Panc1 (cell line): ENCODE results near the gene PTPRF. TPM values are rescaled to one million over a fixed set of nuclear protein-coding genes. Genes with fewer than 3 reads are reported as not detected.

Experiments
- ATAC-seq: fragments of 200-7000 bp; cut with Tn5 transposase; 2 replicates; pipeline ENCODE4 v1.9.1; 2020; ENCODE audit warnings: mild to moderate bottlenecking, moderate library complexity
- BruUV-seq: library from RNA; stranded (reverse); fragments of 400-500 nt; replicated peaks from 2 replicates; lab custom pipeline; 2021; lab: Mats Ljungman, UMichigan
- CTCF ChIA-PET: fragments of 300-600 bp; sonication (Branson Sonifier 250); formaldehyde crosslinking; loops from one replicate; lab custom pipeline; 2022; ENCODE audit warnings: antibody characterized with exemption; lab: Charles Lee
- POLR2A ChIA-PET: fragments of 300-600 bp; sonication (Branson Sonifier 250); formaldehyde crosslinking; loops from one replicate; lab custom pipeline; 2022; ENCODE audit warnings: antibody characterized with exemption; lab: Charles Lee
- DNase-seq: peaks from one replicate; pipeline ENCODE4 v3.0.0-alpha.2; 2010; ENCODE audit warnings: low read depth, low spot score
- H3K27ac ChIP-seq: 2 replicates; pipeline ENCODE4 v1.5.1; 2011; ENCODE audit warnings: mild to moderate bottlenecking, low read length, inconsistent platforms
- H3K27me3 ChIP-seq: fragments of 200-500 bp; sonication (Bioruptor generic); 2 replicates; pipeline ENCODE4 v1.6.0; 2014; ENCODE audit warnings: low read length, inconsistent platforms; ENCODE audit not compliant: control insufficient read depth, insufficient read depth
- H3K36me3 ChIP-seq: fragments of 200-500 bp; sonication (Bioruptor generic); 2 replicates; pipeline ENCODE4 v1.5.1; 2014; ENCODE audit warnings: inconsistent platforms, mild to moderate bottlenecking, low read length, moderate library complexity; ENCODE audit not compliant: control insufficient read depth, insufficient read depth
- H3K4me1 ChIP-seq: 2 replicates; pipeline ENCODE4 v1.5.1; 2011; ENCODE audit warnings: inconsistent platforms, mild to moderate bottlenecking, low read length, moderate library complexity; ENCODE audit not compliant: control insufficient read depth, insufficient read depth
- H3K4me3 ChIP-seq, 2 experiments: 2 replicates each; pipeline ENCODE4 v1.5.1; 2011 to 2012; ENCODE audit warnings: low read depth in 2 of 2, low read length in 2 of 2, mild to moderate bottlenecking in 2 of 2, inconsistent platforms in 1 of 2, moderate library complexity in 1 of 2
- H3K9me3 ChIP-seq: fragments of 200-500 bp; sonication (Bioruptor generic); 2 replicates; pipeline ENCODE4 v1.5.1; 2014; ENCODE audit warnings: low read depth, mild to moderate bottlenecking, inconsistent platforms, low read length, moderate library complexity; ENCODE audit not compliant: control insufficient read depth, insufficient read depth
- CTCF ChIP-seq: fragments of 450-650 bp; IDR thresholded peaks from 2 replicates; pipeline ENCODE4 v1.5.1; 2017; ENCODE audit warnings: mild to moderate bottlenecking
- POLR2AphosphoS5 ChIP-seq: IDR thresholded peaks from 2 replicates; pipeline ENCODE4 v1.6.1; 2012; ENCODE audit warnings: mild to moderate bottlenecking, low read depth, low read length, moderate library complexity
- REST ChIP-seq, 2 experiments: IDR thresholded peaks; 2 replicates each; pipeline ENCODE4 v1.6.1; 2011 to 2012; ENCODE audit warnings: low read depth in 2 of 2, control low read depth in 1 of 2, low read length in 1 of 2, mild to moderate bottlenecking in 1 of 2, moderate library complexity in 1 of 2; ENCODE audit not compliant: insufficient read depth in 1 of 2
- SIN3A ChIP-seq: IDR thresholded peaks from 2 replicates; pipeline ENCODE4 v1.6.1; 2012; ENCODE audit warnings: low read depth, mild to moderate bottlenecking, low read length, moderate library complexity, borderline replicate concordance; ENCODE audit not compliant: insufficient read depth
- TCF7L2 ChIP-seq: IDR thresholded peaks from 2 replicates; pipeline ENCODE4 v1.6.1; 2011; ENCODE audit warnings: mild to moderate bottlenecking, low read depth, low read length, inconsistent platforms
- in situ Hi-C: cut with HindIII; loops from 2 replicates; pipeline ENCODE4 v1.10.0; 2016; ENCODE audit warnings: low sequenced_read_pairs, low pct_unique_long_range_greater_than_20kb
- intact Hi-C: fragments of 100-400 bp; cut with micrococcal nuclease; formaldehyde crosslinking; loops from one replicate; pipeline ENCODE4 v1.10.0; 2022; ENCODE audit not compliant: unreplicated experiment
- total RNA-seq: library from RNA; stranded (reverse); gene quantifications from one replicate; pipeline ENCODE4 v1.2.1, GENCODE V29; 2021; ENCODE audit not compliant: unreplicated experiment

The PTPRF gene
- total RNA-seq, 1 experiment from 2014 or later: 77.5 TPM

GRCh38 chr1:43592051-43592665, 61.5 kb downstream of the PTPRF start:
- in situ Hi-C loops (no loop called here), intact Hi-C loops (no loop called here)
- Histone ChIP-seq H3K4me1 (no peaks in the 10 kb centered on the region), H3K27ac (no peak overlapping the region), H3K9me3 (no peaks in the 10 kb centered on the region), H3K36me3 (no peaks in the 10 kb centered on the region), H3K4me3 (no peak overlapping the region), H3K27me3 (no peaks in the 10 kb centered on the region)
- POLR2A ChIA-PET: no interaction called here
- ATAC-seq (no peak), DNase-seq (no peak)
- no TSS peak for BruUV-seq
- CTCF ChIA-PET: no interaction called here
- TF ChIP-seq TCF7L2 (no peak), REST (IDR thresholded peaks at IDR 0.05; ENCODE audit: insufficient read depth in 1 of 2, low read depth in 2 of 2, low read length in 1 of 2) (no peak), SIN3A (no peak)

GRCh38 chr1:43592974-43593683, 62.4 kb downstream of the PTPRF start:
- Histone ChIP-seq H3K9me3 (no peaks in the 10 kb centered on the region), H3K36me3 (no peaks in the 10 kb centered on the region), H3K4me1 (no peaks in the 10 kb centered on the region), H3K4me3 (no peak overlapping the region), H3K27ac (no peak overlapping the region), H3K27me3 (no peaks in the 10 kb centered on the region)
- POLR2A ChIA-PET: no interaction called here
- DNase-seq (no peak), ATAC-seq (no peak)
- no TSS peak for BruUV-seq
- in situ Hi-C loops: no loop called here
- no peak for TF ChIP-seq TCF7L2
- no peak for TF ChIP-seq CTCF
- TF ChIP-seq SIN3A: no peak
- TF ChIP-seq REST (IDR thresholded peaks at IDR 0.05; ENCODE audit: insufficient read depth in 1 of 2, low read depth in 2 of 2, low read length in 1 of 2): no peak
- TF ChIP-seq POLR2AphosphoS5: no peak
- intact Hi-C loops: no loop called here
- CTCF ChIA-PET: no interaction called here
